Measurements from ENCODE around the gene NPHP4.

GRCh38 chr1:5989286-5989605, 3.0 kb downstream of the NPHP4 start:
- TF ChIP-seq POLR2AphosphoS5 (IDR thresholded peaks at IDR 0.05; ENCODE audit: borderline replicate concordance, low read depth, low read length) (no peak), EZH2 (IDR thresholded peaks at IDR 0.05) (no peak)

All from SK-N-MC (cell line).